HepG2 (cell line): ENCODE results near the gene AKT2. TPM values are rescaled to one million over a fixed set of nuclear protein-coding genes. Genes with fewer than 3 reads are reported as not detected.

Source experiments
- ATAC-seq: fragments of 200-7000 bp; cut with Tn5 transposase; 3 replicates; pipeline ENCODE4 v1.9.1; 2020; ENCODE audit warnings: mild to moderate bottlenecking, moderate library complexity
- BruUV-seq: library from RNA; stranded (reverse); fragments of 400-500 nt; replicated peaks from 2 replicates; lab custom pipeline; 2021; lab: Mats Ljungman, UMichigan
- CTCF ChIA-PET: fragments of 300-600 bp; formaldehyde crosslinking; extraction: SDS; loops from one replicate; lab custom pipeline; 2021; ENCODE audit warnings: low total read pairs, inconsistent platforms, low intra/inter-chr PET ratio; lab: Yijun Ruan, JAX
- POLR2A ChIA-PET: fragments of 350-600 bp; sonication (Branson Sonifier 250); formaldehyde crosslinking; loops from one replicate; lab custom pipeline; 2020; ENCODE audit warnings: antibody characterized with exemption, inconsistent platforms; lab: Yijun Ruan, JAX
- DNase-seq: peaks from one replicate; pipeline ENCODE4 v3.0.0-alpha.2; 2015; ENCODE audit warnings: low spot score
- FAIRE-seq: peaks from 3 replicates; lab custom pipeline; 2011; peaks lifted over from hg19 to GRCh38; lab: Jason Lieb, UNC
- H2AFZ ChIP-seq: one replicate; pipeline ENCODE4 v1.6.1; 2011; ENCODE audit warnings: low read length, inconsistent platforms
- H3K27ac ChIP-seq: fragments of 300-600 bp; 3 replicates; pipeline ENCODE4 v1.8.0; 2011; ENCODE audit warnings: mixed run types, mild to moderate bottlenecking, mixed read lengths, low read length, inconsistent platforms; ENCODE audit not compliant: insufficient read depth; ENCODE audit errors: extremely low read length
- H3K27me3 ChIP-seq, 2 experiments: fragments of 200-600 bp in 1 of 2; 2 replicates in 1 of 2; 3 replicates in 1 of 2; pipeline versions ENCODE4 v1.6.0 to v1.8.0; 2011; ENCODE audit warnings: low read length in 2 of 2, mild to moderate bottlenecking in 2 of 2, moderate library complexity in 2 of 2, inconsistent platforms in 1 of 2; ENCODE audit not compliant: insufficient read depth in 2 of 2, control insufficient read depth in 1 of 2
- H3K36me3 ChIP-seq, 2 experiments: fragments of 200-600 bp in 1 of 2; replicated peaks in 1 of 2; 2 replicates in 1 of 2; 3 replicates in 1 of 2; pipeline versions ENCODE4 v1.5.1 to v1.8.0; 2011; ENCODE audit warnings: low read length in 2 of 2, inconsistent platforms in 1 of 2; ENCODE audit not compliant: insufficient read depth in 2 of 2, control insufficient read depth in 1 of 2
- H3K4me1 ChIP-seq: 2 replicates; pipeline ENCODE4 v1.5.1; 2012; ENCODE audit warnings: low read length, inconsistent platforms; ENCODE audit not compliant: insufficient read depth
- H3K4me2 ChIP-seq: 2 replicates; pipeline ENCODE4 v1.6.0; 2011; ENCODE audit warnings: low read depth, low read length, inconsistent platforms
- H3K4me3 ChIP-seq, 3 experiments: fragments of 200-600 bp in 1 of 3; sonication (generic), shearing (Covaris generic) in 1 of 3; replicated peaks in 1 of 3; 2 replicates each; pipeline ENCODE4 v1.5.1; 2011 to 2016; ENCODE audit warnings: low read length in 3 of 3, inconsistent platforms in 2 of 3, low read depth in 2 of 3, mild to moderate bottlenecking in 2 of 3, control low read depth in 1 of 3, mixed read lengths in 1 of 3; ENCODE audit not compliant: insufficient read depth in 1 of 3
- H3K79me2 ChIP-seq: one replicate; pipeline ENCODE4 v1.6.1; 2011; ENCODE audit warnings: low read length, inconsistent platforms; ENCODE audit not compliant: insufficient read depth
- H3K9ac ChIP-seq: 2 replicates; pipeline ENCODE4 v1.6.0; 2011; ENCODE audit warnings: mild to moderate bottlenecking, low read depth, low read length, inconsistent platforms; ENCODE audit not compliant: insufficient read depth
- H3K9me3 ChIP-seq: 2 replicates; pipeline ENCODE4 v1.5.1; 2012; ENCODE audit warnings: mild to moderate bottlenecking, low read length
- H4K20me1 ChIP-seq: 2 replicates; pipeline ENCODE4 v1.6.0; 2011; ENCODE audit warnings: inconsistent platforms, mild to moderate bottlenecking, low read length, moderate library complexity; ENCODE audit not compliant: insufficient read depth
- AGO1 ChIP-seq: fragments of 200-400 bp; formaldehyde crosslinking; IDR thresholded peaks from 2 replicates; pipeline ENCODE4 v1.6.1; 2017; ENCODE audit warnings: mild to moderate bottlenecking, low read depth, low read length, moderate library complexity; ENCODE audit not compliant: poor library complexity, severe bottlenecking
- ARID2 ChIP-seq: sonication (generic); formaldehyde crosslinking; IDR thresholded peaks from 2 replicates; pipeline ENCODE4 v1.8.1; 2022; ENCODE audit warnings: mild to moderate bottlenecking, missing genetic modification reagents, borderline replicate concordance
- ATF1 ChIP-seq: IDR thresholded peaks from 2 replicates; pipeline ENCODE4 v1.6.1; 2016; ENCODE audit warnings: mild to moderate bottlenecking, control low read depth
- CHD2 ChIP-seq: IDR thresholded peaks from 2 replicates; pipeline ENCODE4 v1.6.1; 2011; ENCODE audit warnings: low read depth, low read length, improper control_type of control experiment
- HCFC1 ChIP-seq: fragments of 150-350 bp; IDR thresholded peaks from 2 replicates; pipeline ENCODE4 v1.6.1; 2014; ENCODE audit warnings: low read depth, low read length
- KLF16 ChIP-seq, 2 experiments: sonication (generic) in 1 of 2; formaldehyde crosslinking in 1 of 2; IDR thresholded peaks; 2 replicates each; pipeline versions ENCODE4 v1.6.1 to v1.8.0; 2016 to 2023; ENCODE audit warnings: missing genetic modification reagents in 2 of 2, missing compliant biosample characterization in 1 of 2
- MATR3 ChIP-seq: sonication (generic); formaldehyde crosslinking; IDR thresholded peaks from 2 replicates; pipeline ENCODE4 v1.4.0; 2020; ENCODE audit warnings: missing genetic modification reagents
- MIXL1 ChIP-seq: IDR thresholded peaks from 2 replicates; pipeline ENCODE4 v1.6.1; 2016
- NFKBIZ ChIP-seq: IDR thresholded peaks from 2 replicates; pipeline ENCODE4 v1.6.1; 2018; ENCODE audit warnings: missing genetic modification reagents, missing compliant biosample characterization
- NFYB ChIP-seq: sonication (generic); formaldehyde crosslinking; IDR thresholded peaks from 2 replicates; pipeline ENCODE4 v1.4.0; 2020; ENCODE audit warnings: missing genetic modification reagents
- SETDB1 ChIP-seq: sonication (generic); formaldehyde crosslinking; IDR thresholded peaks from 2 replicates; pipeline ENCODE4 v1.5.1; 2020; ENCODE audit warnings: missing genetic modification reagents, mild to moderate bottlenecking, borderline replicate concordance
- SRY ChIP-seq: sonication (generic); formaldehyde crosslinking; IDR thresholded peaks from 2 replicates; pipeline ENCODE4 v1.8.0; 2022; ENCODE audit warnings: mild to moderate bottlenecking, missing genetic modification reagents
- THAP11 ChIP-seq: IDR thresholded peaks from 2 replicates; pipeline ENCODE4 v1.6.1; 2016; ENCODE audit warnings: missing biosample characterization, missing genetic modification reagents
- TSC22D2 ChIP-seq: sonication (generic); formaldehyde crosslinking; IDR thresholded peaks from 2 replicates; pipeline ENCODE4 v1.5.1; 2020; ENCODE audit warnings: missing genetic modification reagents, mild to moderate bottlenecking, borderline replicate concordance
- ZNF432 ChIP-seq: sonication (generic); formaldehyde crosslinking; IDR thresholded peaks from 2 replicates; pipeline ENCODE4 v1.5.0; 2020; ENCODE audit warnings: missing genetic modification reagents, mild to moderate bottlenecking, borderline replicate concordance
- ZNF747 ChIP-seq: sonication (generic); formaldehyde crosslinking; IDR thresholded peaks from 2 replicates; pipeline ENCODE4 v1.8.1; 2023; ENCODE audit warnings: missing genetic modification reagents, mild to moderate bottlenecking, borderline replicate concordance
- WGBS: methylation state at CpG from one replicate; pipeline ENCODE4 v1.1.6; 2017; ENCODE audit warnings: low lambda C conversion rate; 5-methylcytosine and 5-hydroxymethylcytosine counted together
- in situ Hi-C: cut with HindIII; loops from 2 replicates; pipeline ENCODE4 v1.10.0; 2017; ENCODE audit warnings: low pct_unique_long_range_greater_than_20kb; ENCODE audit not compliant: extremely low pct_ligation_motif_present
- intact Hi-C: fragments of 100-400 bp; cut with micrococcal nuclease; formaldehyde crosslinking; loops from one replicate; pipeline ENCODE4 v1.10.0; 2022; ENCODE audit not compliant: unreplicated experiment
- polyA plus RNA-seq, 8 experiments: library from polyadenylated mRNA; depleted of rRNA in 3 of 8; stranded (reverse) in 7 of 8; unstranded in 1 of 8; fragments of >200 nt; fragmentation: Illumina TruSeq in 4 of 8; extraction: Trizol in 4 of 8; gene quantifications; 2 replicates each; pipeline versions ENCODE4 v1.2.1 to v1.2.3, GENCODE V29; 2011 to 2016; ENCODE audit warnings: low read depth in 4 of 8, missing spikeins in 1 of 8, mixed read lengths in 1 of 8; ENCODE audit not compliant: insufficient read depth in 1 of 8
- total RNA-seq, 5 experiments: library from RNA; depleted of rRNA; stranded (reverse); fragments of >200 nt; fragmentation: Illumina TruSeq; extraction: Trizol; gene quantifications; 2 replicates each; pipeline ENCODE4 v1.2.3, GENCODE V29; 2016; ENCODE audit warnings: low read depth in 1 of 5
- TF ChIP-seq, protein P1 (sequence below), 2 experiments: sonication (generic) in 1 of 2; formaldehyde crosslinking in 1 of 2; IDR thresholded peaks; 2 replicates each; pipeline versions ENCODE4 v1.4.0 to v1.6.1; 2018 to 2020; ENCODE audit warnings: missing genetic modification reagents in 2 of 2, borderline replicate concordance in 1 of 2, low read depth in 1 of 2, mild to moderate bottlenecking in 1 of 2, missing biosample characterization in 1 of 2
- TF ChIP-seq, protein P2 (sequence below): sonication (generic); formaldehyde crosslinking; IDR thresholded peaks from 2 replicates; pipeline ENCODE4 v1.5.0; 2020; ENCODE audit warnings: mild to moderate bottlenecking, missing genetic modification reagents, moderate library complexity
- TF ChIP-seq, protein P3 (sequence below): sonication (generic); formaldehyde crosslinking; conservative IDR thresholded peaks from 2 replicates; pipeline ENCODE4 v1.8.0; 2022; ENCODE audit warnings: mild to moderate bottlenecking, moderate library complexity, missing genetic modification reagents

AKT2 gene
- total and polyA plus RNA-seq, 2 of the 13 experiments (the other 11 are each of a cell fraction or from before 2014, with no cell fraction given), result 82.1 to 173 TPM

DNA sequence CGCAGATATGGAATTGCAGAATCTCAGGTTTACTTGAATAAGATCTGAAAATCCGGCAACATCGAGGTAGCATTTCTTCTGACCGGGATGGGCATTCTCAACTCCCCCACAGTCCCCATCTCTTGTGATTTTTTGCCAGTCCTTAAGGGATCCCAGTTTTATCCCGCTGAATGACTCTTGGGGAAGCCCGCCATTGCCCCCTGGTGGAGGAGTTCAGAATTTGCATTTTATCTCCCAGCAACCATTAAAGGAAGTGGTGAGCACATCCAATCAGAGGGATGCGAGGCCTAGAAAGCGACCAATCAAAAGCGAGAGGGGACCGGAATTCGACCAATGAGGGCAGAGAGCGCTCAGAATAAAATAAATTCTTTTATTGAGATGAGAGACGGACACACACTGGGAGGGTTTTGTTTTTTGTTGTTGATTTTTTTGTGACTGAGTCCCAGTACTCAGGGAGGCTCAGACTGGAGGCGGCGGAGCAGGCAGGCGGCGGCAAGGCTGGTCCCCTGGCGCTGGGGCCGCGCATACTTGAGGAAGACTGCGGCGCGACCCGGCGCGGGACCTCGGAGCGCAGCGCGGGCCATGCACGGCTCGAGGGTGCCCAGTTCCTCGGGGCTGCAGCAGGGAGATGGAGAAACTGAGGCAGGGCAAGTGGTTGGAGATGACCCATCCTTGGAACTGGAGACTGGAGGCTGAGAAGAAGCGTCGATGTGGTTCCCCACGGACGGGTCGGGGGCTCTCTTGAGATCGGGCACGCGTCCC lies 63.1 kb downstream of the AKT2 start:
- Histone ChIP-seq H2AFZ (no peak overlapping the region), H3K36me3 (no peaks in the 10 kb centered on the region), H3K27me3 (peaks cover 0 to 6% of the 10 kb centered on the region in 2 experiments; a peak in 1 of 5 replicates), H4K20me1 (no peaks in the 10 kb centered on the region), H3K4me2 (no peak overlapping the region), H3K9me3 (no peaks in the 10 kb centered on the region), H3K9ac (no peak overlapping the region), H3K4me3 (no peak overlapping the region), H3K4me1 (peaks cover 25% of the 10 kb centered on the region), H3K27ac (no peak overlapping the region), H3K79me2 (no peaks in the 10 kb centered on the region)
- FAIRE-seq (peak; percentile 89), DNase-seq (peak; percentile 90), ATAC-seq (peak; percentile 51)
- in situ Hi-C loops, result loop anchor here (5.0 kb wide), 1 partner anchor 85 kb away; no protein-coding TSS in a partner anchor
- 64% methylated on average over 41 of the region's 41 CpGs for WGBS
- ChIA-PET CTCF (interaction anchor here (1.3 to 2.1 kb wide), 5 partner anchors 64 to 429 kb away, joined by 3 to 43 read pairs (median 4); no protein-coding TSS in a partner anchor), POLR2A (no interaction called here)
- BruUV-seq, result no TSS peak
- intact Hi-C loops, result loop anchor here (1.0 kb wide), 2 partner anchors 67 to 83 kb away; no protein-coding TSS in a partner anchor
- TF ChIP-seq NFKBIZ (CRISPR knock-in tag), result no peak
- 0 out of 4 replicates have a peak, but pooled peaks of 1 of the 2 experiments have one; percentile 31 for TF ChIP-seq KLF16 (CRISPR knock-in tag; IDR thresholded peaks at IDR 0.05)
- TF ChIP-seq MIXL1 (CRISPR knock-in tag), result peak; percentile 33; the same call in 1 of the 2 replicates
- 0 out of 2 replicates have a peak, but pooled peaks have one; percentile 19 for TF ChIP-seq CHD2
- peak; percentile 99 for TF ChIP-seq NFYB
- no peak for TF ChIP-seq AGO1
- TF ChIP-seq, protein P1, sequence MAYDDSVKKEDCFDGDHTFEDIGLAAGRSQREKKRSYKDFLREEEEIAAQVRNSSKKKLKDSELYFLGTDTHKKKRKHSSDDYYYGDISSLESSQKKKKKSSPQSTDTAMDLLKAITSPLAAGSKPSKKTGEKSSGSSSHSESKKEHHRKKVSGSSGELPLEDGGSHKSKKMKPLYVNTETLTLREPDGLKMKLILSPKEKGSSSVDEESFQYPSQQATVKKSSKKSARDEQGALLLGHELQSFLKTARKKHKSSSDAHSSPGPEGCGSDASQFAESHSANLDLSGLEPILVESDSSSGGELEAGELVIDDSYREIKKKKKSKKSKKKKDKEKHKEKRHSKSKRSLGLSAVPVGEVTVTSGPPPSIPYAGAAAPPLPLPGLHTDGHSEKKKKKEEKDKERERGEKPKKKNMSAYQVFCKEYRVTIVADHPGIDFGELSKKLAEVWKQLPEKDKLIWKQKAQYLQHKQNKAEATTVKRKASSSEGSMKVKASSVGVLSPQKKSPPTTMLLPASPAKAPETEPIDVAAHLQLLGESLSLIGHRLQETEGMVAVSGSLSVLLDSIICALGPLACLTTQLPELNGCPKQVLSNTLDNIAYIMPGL (CRISPR knock-in tag; IDR thresholded peaks at IDR 0.05; ENCODE audit: borderline replicate concordance in 1 of 2, low read depth in 1 of 2), result no peak
- 0 out of 2 replicates have a peak, but pooled peaks have one; percentile 43 for TF ChIP-seq THAP11 (CRISPR knock-in tag)
- no peak for TF ChIP-seq ZNF747
- TF ChIP-seq, protein P2, sequence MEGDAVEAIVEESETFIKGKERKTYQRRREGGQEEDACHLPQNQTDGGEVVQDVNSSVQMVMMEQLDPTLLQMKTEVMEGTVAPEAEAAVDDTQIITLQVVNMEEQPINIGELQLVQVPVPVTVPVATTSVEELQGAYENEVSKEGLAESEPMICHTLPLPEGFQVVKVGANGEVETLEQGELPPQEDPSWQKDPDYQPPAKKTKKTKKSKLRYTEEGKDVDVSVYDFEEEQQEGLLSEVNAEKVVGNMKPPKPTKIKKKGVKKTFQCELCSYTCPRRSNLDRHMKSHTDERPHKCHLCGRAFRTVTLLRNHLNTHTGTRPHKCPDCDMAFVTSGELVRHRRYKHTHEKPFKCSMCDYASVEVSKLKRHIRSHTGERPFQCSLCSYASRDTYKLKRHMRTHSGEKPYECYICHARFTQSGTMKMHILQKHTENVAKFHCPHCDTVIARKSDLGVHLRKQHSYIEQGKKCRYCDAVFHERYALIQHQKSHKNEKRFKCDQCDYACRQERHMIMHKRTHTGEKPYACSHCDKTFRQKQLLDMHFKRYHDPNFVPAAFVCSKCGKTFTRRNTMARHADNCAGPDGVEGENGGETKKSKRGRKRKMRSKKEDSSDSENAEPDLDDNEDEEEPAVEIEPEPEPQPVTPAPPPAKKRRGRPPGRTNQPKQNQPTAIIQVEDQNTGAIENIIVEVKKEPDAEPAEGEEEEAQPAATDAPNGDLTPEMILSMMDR (CRISPR knock-in tag), result peak; percentile 87
- TF ChIP-seq, protein P3, sequence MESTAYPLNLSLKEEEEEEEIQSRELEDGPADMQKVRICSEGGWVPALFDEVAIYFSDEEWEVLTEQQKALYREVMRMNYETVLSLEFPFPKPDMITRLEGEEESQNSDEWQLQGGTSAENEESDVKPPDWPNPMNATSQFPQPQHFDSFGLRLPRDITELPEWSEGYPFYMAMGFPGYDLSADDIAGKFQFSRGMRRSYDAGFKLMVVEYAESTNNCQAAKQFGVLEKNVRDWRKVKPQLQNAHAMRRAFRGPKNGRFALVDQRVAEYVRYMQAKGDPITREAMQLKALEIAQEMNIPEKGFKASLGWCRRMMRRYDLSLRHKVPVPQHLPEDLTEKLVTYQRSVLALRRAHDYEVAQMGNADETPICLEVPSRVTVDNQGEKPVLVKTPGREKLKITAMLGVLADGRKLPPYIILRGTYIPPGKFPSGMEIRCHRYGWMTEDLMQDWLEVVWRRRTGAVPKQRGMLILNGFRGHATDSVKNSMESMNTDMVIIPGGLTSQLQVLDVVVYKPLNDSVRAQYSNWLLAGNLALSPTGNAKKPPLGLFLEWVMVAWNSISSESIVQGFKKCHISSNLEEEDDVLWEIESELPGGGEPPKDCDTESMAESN (CRISPR knock-in tag), result peak; percentile 38; the same call in 1 of the 2 replicates
- no peak for TF ChIP-seq MATR3 (CRISPR knock-in tag)
- no peak for TF ChIP-seq TSC22D2 (CRISPR knock-in tag)
- no peak for TF ChIP-seq HCFC1
- no peak for TF ChIP-seq ARID2 (CRISPR knock-in tag)
- no peak for TF ChIP-seq SETDB1
- TF ChIP-seq ATF1, result no peak
- TF ChIP-seq SRY (CRISPR knock-in tag), result no peak
- no peak for TF ChIP-seq ZNF432 (CRISPR knock-in tag)
